Measurements from ENCODE around the gene MGMT. TPM values are rescaled to one million over a fixed set of nuclear protein-coding genes. Genes with fewer than 3 reads are reported as not detected.

Gene MGMT
- total RNA-seq, 6 experiments from 2014 or later: 8.9 to 18.0 (median 10.0) TPM

GRCh38 chr10:129772468-129773358 lies 305.7 kb downstream of the MGMT start:
- H3K27me3 Mint-ChIP-seq (ENCODE audit: insufficient read depth): peaks cover 1% of the 10 kb centered on the region
- H3K4me3 Mint-ChIP-seq: no peak overlapping the region
- H3K36me3 Mint-ChIP-seq (ENCODE audit: low read depth): peaks cover 26% of the 10 kb centered on the region
- no peak for TF ChIP-seq CTCF (IDR thresholded peaks at IDR 0.05)
- no peaks in the 10 kb centered on the region for H3K4me1 Mint-ChIP-seq (ENCODE audit: low read depth)
- DNase-seq: no peak
- peaks cover 56% of the 10 kb centered on the region for H3K9me3 Mint-ChIP-seq
- H3K27ac Mint-ChIP-seq: no peak overlapping the region

DNA sequence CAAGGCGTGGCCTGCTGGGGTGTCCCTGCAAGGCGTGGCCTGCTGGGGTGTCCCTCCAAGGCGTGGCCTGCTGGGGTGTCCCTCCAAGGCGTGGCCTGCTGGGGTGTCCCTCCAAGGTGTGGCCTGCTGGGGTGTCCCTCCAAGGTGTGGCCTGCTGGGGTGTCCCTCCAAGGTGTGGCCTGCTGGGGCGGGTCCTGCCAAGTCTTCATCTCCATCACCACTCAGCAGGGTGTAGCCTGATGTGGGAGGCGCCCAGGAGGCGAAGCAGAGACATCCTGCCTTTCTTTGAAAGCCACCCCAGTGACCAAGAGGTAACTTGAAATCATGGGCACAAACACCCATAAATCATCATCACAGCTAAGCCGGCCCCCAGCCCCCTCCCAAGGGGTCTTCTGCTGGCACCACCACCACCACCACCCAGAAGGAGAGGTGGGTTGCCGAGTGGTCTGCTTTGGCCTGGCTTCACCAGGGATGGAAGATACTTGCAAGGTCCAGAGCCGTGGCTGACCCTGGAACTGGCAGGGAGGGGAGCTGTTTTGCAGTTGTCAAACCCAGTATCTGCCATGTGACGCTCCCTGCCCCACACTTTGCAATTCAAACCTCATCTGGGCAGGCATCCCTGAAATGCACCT lies 306.4 kb downstream of the MGMT start:
- DNase-seq: no peak
- peaks cover 2% of the 10 kb centered on the region for H3K27me3 Mint-ChIP-seq (ENCODE audit: insufficient read depth)

DNA sequence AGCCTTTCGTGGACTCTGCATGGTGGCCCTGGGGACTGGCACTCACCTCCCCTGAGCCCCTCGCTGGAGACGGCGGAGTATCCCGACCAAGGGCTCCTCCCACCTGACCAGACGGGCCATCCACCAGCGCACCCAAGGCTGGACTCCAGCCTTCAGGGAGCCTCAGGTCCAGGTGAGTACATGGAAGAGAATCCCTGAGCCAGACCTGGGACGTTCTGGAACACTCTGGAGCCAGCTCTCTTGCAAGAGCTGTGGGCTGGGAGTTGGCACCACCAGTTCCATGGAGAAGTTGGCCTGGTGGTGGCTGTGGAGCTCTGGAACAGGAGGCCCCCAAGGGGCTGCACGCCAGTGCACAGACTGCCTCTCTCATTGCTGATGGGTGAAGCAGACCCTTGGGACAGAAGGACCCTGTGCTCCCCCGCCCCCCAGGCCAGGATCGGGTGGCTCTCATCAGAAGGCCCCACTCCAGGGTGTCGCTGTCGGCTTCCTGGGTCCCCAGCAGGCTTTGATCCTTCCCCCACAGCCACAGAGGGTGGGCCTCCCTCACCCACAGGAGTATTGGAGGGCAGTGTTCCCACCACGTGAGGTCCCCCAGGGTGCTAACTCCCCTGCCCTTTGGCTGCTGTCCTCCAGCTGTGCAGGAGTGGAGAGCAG lies 307.2 kb downstream of the MGMT start:
- H3K4me1 Mint-ChIP-seq (ENCODE audit: low read depth): no peaks in the 10 kb centered on the region
- TF ChIP-seq CTCF (IDR thresholded peaks at IDR 0.05): no peak
- peaks cover 27% of the 10 kb centered on the region for H3K36me3 Mint-ChIP-seq (ENCODE audit: low read depth)
- peaks cover 69% of the 10 kb centered on the region for H3K9me3 Mint-ChIP-seq
- H3K27ac Mint-ChIP-seq: no peak overlapping the region
- H3K27me3 Mint-ChIP-seq (ENCODE audit: insufficient read depth): peaks cover 2% of the 10 kb centered on the region
- no peak for DNase-seq
- no peak overlapping the region for H3K4me3 Mint-ChIP-seq

More for the DNA sequence above, 306.4 kb downstream of the MGMT start:
- Mint-ChIP-seq H3K36me3 (ENCODE audit: low read depth) (peaks cover 28% of the 10 kb centered on the region), H3K4me1 (ENCODE audit: low read depth) (no peaks in the 10 kb centered on the region), H3K4me3 (no peak overlapping the region), H3K27ac (no peak overlapping the region), H3K9me3 (peaks cover 63% of the 10 kb centered on the region)
- TF ChIP-seq CTCF (IDR thresholded peaks at IDR 0.05): no peak

- Mint-ChIP-seq H3K9me3 (peaks cover 64% of the 10 kb centered on the region), H3K4me1 (ENCODE audit: low read depth) (no peaks in the 10 kb centered on the region), H3K27ac (no peak overlapping the region), H3K27me3 (ENCODE audit: insufficient read depth) (peaks cover 2% of the 10 kb centered on the region), H3K36me3 (ENCODE audit: low read depth) (peaks cover 20% of the 10 kb centered on the region), H3K4me3 (no peak overlapping the region)
- DNase-seq: no peak
- TF ChIP-seq CTCF (IDR thresholded peaks at IDR 0.05): no peak
Measured at GRCh38 chr10:129774736-129775401, 307.8 kb downstream of the MGMT start.

DNA sequence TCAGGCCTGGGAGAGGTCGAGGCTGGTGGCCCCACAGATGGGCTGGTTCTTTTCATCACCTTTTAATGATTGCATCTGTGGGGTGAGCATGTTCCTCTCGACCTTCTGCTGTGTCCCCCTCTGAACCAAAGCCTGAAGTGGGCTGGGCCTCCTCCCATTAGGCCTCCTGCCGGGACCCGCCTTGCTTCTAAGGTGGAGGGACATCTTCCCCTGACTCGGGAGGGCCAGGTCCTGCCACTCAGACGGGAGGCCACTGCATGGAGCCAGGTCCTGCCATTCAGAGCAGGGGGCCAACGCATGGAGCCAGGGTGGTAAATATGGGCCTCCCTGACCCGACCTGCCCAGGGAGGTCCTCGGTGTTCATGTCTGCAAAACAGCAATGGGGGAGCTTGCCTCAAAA lies 308.6 kb downstream of the MGMT start:
- DNase-seq: no peak
- Mint-ChIP-seq H3K27ac (no peak overlapping the region), H3K27me3 (ENCODE audit: insufficient read depth) (peaks cover 2% of the 10 kb centered on the region), H3K9me3 (peaks cover 63% of the 10 kb centered on the region), H3K36me3 (ENCODE audit: low read depth) (peaks cover 20% of the 10 kb centered on the region), H3K4me3 (no peak overlapping the region), H3K4me1 (ENCODE audit: low read depth) (no peaks in the 10 kb centered on the region)
- no peak for TF ChIP-seq CTCF (IDR thresholded peaks at IDR 0.05)

All from HFFc6 (cell line).